ENCODE measurements around the gene NUP98.

The NUP98 gene

DNA sequence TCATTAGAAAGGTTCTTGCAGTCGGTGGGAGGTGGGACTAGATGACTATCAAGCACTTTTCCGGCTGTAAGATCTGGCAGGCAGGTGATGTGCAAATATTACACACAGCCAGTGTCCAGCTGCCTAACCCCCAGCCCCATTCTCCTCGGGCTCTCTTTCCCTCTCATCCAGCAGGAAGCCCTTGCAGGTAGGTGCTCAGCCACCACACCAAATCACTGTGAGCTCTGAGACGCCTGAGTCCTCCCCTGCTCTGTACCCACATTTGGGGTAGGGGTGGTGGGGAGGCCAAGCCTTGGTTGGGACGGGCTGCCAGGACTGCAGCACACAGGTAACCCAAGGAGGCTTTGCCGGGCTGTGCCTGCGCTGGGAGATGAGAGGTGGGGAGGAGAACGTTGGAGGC, 156.2 kb downstream of the NUP98 start:
- no peak for DNase-seq (ENCODE audit: low spot score)

DNA sequence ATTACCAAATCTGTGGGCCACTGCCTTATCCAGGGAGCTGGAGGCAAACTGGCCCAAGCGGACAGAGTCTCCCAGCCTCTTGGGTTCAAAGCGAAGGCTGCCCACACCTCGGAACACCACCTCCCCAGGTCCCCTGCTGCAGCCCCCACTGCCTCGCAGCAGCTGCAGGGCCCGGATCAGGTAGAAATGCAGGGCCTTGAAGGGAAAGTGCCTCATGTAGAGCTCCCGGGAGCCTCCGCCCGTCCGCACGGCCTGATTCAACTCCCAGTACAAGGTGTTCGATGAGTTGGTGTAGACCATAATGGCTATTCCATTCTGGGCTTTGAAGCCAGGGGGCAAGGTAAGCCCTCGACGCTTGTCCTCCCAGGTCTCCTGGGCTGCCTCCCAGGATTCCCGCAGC, 157.5 kb downstream of the NUP98 start:
- no peak for DNase-seq (ENCODE audit: low spot score)

GRCh38 chr11:3638513-3638912, 158.8 kb downstream of the NUP98 start:
- DNase-seq (ENCODE audit: low spot score) = no peak

DNA sequence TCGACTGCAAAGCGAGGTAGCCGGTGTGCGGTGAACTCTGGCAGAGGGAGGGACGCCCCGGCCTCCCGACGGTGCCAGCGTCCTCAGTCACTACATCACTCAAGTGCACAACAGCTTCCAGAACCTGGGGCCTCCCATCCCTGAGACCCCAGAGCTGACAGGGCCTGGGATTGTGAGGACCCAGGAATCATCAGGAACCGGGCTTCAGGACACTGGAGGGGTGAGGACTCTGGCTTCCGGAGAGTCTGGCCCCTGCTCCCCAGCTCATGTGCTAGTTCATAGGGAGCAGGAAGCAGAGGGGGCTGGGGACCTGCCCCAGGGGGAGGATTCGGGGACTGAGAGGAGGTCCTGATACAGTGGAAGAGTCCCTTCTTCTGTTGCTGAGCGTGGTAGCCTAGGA, 160.2 kb downstream of the NUP98 start:
- no peak for DNase-seq (ENCODE audit: low spot score)

DNA sequence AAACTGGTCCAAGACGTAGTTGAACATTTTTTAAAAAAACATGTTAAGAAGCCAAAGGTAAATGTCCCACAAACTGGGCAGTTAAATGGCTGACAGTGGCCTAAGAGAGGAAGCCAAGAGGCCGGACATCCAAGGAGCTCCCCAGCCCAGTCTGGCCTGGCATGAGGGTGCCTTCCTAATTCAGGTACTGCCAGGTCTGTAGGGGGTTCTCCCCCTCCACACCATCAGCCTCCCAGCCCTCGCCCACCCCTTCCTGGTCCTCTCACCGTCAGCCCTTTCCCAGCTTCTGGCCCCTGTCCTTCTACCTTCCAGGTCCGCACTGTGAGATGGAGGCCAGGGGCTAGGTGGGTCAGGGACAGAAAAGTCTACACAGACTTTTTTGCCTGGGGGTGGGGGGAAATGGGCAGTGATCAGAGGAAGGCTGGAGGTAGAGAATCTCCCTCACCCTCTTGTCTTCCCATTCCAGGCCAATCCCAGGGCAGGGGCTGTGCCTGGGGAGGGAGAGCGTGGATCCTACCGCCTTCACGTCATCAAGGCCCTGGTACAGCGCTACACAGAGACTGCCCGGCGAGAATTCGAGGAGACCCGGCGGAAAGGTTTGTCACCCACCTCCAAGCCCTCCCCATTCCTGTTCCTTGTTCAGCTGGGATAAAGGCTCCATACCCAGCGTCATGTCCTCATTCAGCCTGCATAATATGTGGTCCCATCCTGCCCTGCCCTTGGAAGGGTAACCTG, 161.5 kb downstream of the NUP98 start:
- DNase-seq (ENCODE audit: low spot score) = no peak

DNA sequence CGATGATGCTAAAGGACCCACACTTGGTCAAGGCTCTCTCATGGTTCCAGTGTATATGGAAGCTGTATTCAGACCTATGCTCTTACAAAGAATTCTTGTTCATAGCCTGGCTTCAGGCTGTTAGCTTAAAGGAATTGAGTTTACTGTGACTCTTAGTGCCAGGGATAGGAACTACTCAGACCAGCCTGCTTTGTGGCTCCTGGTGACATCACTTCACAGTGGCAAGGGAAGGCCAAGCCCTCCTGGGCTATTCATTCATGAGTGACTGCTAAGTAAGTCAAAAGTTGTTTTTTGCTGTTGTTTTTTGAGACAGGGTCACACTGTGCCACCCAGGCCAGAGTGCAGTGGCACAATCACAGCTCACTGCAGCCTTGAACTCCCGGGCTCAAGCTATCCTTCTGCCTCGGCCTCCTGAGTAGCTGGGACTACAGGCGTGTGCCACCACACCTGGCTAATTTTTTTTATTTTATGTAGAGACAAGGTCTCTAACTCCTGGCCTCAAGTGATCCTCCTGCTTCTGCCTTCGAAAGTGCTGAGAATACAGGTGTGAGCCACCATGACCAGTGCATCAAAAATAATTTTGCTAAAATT, 165.2 kb downstream of the NUP98 start:
- DNase-seq (ENCODE audit: low spot score) = no peak

DNA sequence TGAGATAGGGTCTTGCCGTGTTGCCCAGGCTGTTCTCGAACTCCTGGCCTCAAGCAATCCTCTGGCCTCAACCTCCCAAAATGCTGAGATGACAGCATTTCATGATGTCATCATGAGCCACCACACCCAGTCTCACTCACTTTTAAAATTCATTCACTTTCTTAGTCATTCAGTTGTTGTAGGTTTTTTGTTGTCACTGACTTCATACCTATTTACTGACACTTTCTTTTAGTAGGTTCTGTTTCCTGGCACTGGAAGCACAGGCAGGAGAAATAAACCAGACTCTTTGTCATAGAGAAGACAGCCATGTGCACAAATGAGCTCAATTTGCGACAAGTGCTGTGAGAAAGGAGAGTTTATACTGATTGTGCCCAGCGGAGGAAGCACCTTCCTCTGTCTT, 166.0 kb downstream of the NUP98 start:
- no peak for DNase-seq (ENCODE audit: low spot score)

- DNase-seq (ENCODE audit: low spot score) = no peak
Observed at GRCh38 chr11:3627291-3627690, 170.1 kb downstream of the NUP98 start.

DNA sequence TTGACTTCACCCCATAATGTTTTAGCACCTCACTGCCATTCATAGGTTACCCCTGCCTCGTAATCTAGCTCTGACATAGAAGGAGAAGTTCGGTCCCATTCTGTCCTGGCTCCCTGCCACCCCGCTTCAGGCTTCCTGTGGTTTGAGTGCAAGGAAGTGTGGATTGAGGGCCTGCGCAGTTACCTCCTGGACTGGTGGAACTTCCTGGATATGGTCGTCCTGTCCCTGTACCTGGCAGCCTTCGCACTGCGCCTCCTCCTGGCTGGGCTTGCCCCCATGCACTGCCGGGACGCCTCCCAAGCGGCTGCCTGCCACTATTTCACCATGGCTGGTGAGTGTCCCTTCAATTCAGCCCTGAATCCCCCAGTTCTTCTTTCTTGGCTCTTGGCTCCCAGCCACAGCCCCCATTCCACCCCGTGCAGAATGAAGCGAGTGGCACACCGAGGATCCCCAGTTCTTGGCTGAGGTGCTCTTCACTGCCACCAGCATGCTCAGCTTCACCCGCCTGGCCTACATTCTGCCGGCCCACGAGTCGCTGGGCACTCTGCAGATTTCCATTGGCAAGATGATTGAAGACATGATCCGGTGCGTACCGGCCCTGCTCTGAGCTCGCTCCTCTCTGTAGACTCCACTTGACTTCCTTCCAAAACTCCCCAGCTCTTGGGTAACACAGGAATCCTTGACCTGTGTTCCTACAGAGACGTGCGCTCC, 170.9 kb downstream of the NUP98 start:
- no peak for DNase-seq (ENCODE audit: low spot score)
